ENCODE data around the gene LRRC8D. TPM values are rescaled to one million over a fixed set of nuclear protein-coding genes. Genes with fewer than 3 reads are reported as not detected.

LRRC8D gene
- total RNA-seq, 1 experiment from 2014 or later, result 44.9 TPM

DNA sequence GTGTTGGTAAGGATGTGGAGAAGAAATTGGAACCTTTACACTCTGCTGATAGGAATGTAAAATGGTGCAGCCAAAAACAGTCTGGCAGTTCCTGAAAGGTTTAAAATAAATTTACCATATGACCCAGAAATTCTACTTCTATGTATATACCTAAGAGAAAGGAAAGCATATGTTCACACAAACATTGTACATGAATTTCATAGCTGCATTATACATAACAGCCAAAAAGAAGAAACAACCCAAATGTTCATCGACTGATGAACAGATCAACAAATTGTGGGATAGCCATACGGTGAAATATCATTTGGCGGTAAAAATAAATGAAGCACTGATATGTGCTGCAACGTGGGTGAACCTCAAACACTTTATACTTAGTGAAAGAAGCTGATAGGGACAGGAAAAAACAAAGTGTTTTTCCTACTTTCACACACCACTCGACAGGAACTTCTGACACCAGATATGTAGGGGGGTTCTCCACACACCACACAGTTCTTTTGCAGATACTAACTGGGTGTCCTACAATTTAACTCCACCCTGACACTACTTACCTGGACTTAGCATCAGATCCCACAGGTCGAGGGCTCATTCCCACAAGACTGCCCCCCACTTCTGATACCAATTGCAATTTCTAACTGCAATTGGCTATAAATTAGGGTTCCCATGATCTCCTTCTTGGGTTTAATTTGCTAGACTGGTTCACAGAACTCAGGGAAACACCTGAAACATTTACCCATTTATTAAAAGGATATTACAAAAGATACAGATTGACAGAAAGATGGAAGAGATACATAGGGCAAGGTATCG lies 138.2 kb downstream of the LRRC8D start:
- no peak for DNase-seq
- no peaks in the 10 kb centered on the region for H3K36me3 ChIP-seq (replicated peaks; ENCODE audit: control insufficient read depth, insufficient read depth, low read length)
- H3K4me3 ChIP-seq (ENCODE audit: insufficient read depth, low read depth, low read length), result no peak overlapping the region
- H3K27me3 ChIP-seq (ENCODE audit: control insufficient read depth, insufficient read depth, low read length), result no peaks in the 10 kb centered on the region

DNA sequence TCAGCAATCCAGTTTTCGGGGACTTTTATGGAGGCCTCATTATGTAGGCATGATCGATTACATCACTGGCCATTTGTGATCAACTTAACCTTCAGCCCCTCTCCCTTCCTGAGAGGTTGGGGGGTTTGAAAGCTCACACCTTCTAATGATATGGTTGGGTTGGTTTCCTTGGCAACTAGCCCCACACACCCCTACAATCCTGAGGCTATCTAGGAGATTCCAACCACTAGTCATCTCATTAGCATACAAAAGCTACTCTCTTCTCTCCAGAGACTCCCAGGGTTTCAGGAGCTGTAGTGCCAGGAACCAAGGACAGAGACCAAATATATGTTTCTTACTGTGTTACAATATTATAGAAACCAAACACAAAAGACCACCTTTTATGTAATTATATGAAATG lies 138.9 kb downstream of the LRRC8D start:
- DNase-seq, result no peak
- Histone ChIP-seq H3K36me3 (replicated peaks; ENCODE audit: control insufficient read depth, insufficient read depth, low read length) (no peaks in the 10 kb centered on the region), H3K27me3 (ENCODE audit: control insufficient read depth, insufficient read depth, low read length) (no peaks in the 10 kb centered on the region), H3K4me3 (ENCODE audit: insufficient read depth, low read depth, low read length) (no peak overlapping the region)

- Histone ChIP-seq H3K36me3 (replicated peaks; ENCODE audit: control insufficient read depth, insufficient read depth, low read length) (no peaks in the 10 kb centered on the region), H3K27me3 (ENCODE audit: control insufficient read depth, insufficient read depth, low read length) (no peaks in the 10 kb centered on the region), H3K4me3 (ENCODE audit: insufficient read depth, low read depth, low read length) (no peak overlapping the region)
- DNase-seq, result no peak
Observed at GRCh38 chr1:89962024-89962741, 141.4 kb downstream of the LRRC8D start.

DNA sequence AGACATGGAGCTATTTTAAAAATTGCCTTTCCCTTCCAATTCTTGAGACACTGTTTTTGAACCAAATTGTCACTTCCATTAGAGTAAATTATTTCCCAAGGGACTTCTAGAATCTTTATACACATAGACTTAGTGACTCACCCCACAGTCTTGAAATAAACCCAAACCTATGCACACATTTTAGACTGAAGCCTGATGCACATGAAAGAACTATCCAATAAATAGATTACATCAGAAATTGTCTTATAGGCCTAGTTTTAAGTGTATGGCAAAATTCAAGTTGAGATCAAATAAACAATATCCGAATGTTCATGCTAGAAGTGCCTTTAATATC lies 141.9 kb downstream of the LRRC8D start:
- H3K4me3 ChIP-seq (ENCODE audit: insufficient read depth, low read depth, low read length), result no peak overlapping the region
- no peak for DNase-seq
- H3K27me3 ChIP-seq (ENCODE audit: control insufficient read depth, insufficient read depth, low read length), result no peaks in the 10 kb centered on the region

GRCh38 chr1:89965193-89965768 lies 144.4 kb downstream of the LRRC8D start:
- no peak for DNase-seq
- Histone ChIP-seq H3K27me3 (ENCODE audit: control insufficient read depth, insufficient read depth, low read length) (no peaks in the 10 kb centered on the region), H3K4me3 (ENCODE audit: insufficient read depth, low read depth, low read length) (no peak overlapping the region), H3K36me3 (replicated peaks; ENCODE audit: control insufficient read depth, insufficient read depth, low read length) (no peaks in the 10 kb centered on the region)

More for the DNA sequence above, 141.9 kb downstream of the LRRC8D start:
- no peaks in the 10 kb centered on the region for H3K36me3 ChIP-seq (replicated peaks; ENCODE audit: control insufficient read depth, insufficient read depth, low read length)

DNA sequence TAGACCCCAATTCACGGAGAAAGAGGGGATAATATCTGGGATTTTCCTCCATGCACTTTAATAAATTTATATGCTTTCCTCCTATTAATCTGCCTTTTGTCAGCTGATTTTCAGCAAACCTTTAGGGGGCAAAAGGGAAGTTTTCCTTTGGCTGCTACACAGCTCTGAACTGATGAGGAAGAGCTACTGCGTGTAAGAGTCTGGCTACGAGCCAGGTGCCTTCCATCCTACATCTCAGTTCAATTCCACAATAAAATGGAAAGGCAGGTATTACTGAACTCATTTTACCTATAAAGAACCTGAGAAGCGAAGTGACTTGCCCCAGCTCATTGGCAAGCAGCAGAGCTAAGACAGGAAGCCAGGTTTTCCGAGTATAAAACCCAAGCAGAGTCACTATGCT lies 145.8 kb downstream of the LRRC8D start:
- H3K4me3 ChIP-seq (ENCODE audit: insufficient read depth, low read depth, low read length), result no peak overlapping the region
- H3K36me3 ChIP-seq (replicated peaks; ENCODE audit: control insufficient read depth, insufficient read depth, low read length), result no peaks in the 10 kb centered on the region
- no peak for DNase-seq
- H3K27me3 ChIP-seq (ENCODE audit: control insufficient read depth, insufficient read depth, low read length), result no peaks in the 10 kb centered on the region

GRCh38 chr1:89971600-89971999 lies 150.8 kb downstream of the LRRC8D start:
- no peaks in the 10 kb centered on the region for H3K27me3 ChIP-seq (ENCODE audit: control insufficient read depth, insufficient read depth, low read length)
- H3K4me3 ChIP-seq (ENCODE audit: insufficient read depth, low read depth, low read length), result no peak overlapping the region
- no peaks in the 10 kb centered on the region for H3K36me3 ChIP-seq (replicated peaks; ENCODE audit: control insufficient read depth, insufficient read depth, low read length)
- DNase-seq, result no peak

DNA sequence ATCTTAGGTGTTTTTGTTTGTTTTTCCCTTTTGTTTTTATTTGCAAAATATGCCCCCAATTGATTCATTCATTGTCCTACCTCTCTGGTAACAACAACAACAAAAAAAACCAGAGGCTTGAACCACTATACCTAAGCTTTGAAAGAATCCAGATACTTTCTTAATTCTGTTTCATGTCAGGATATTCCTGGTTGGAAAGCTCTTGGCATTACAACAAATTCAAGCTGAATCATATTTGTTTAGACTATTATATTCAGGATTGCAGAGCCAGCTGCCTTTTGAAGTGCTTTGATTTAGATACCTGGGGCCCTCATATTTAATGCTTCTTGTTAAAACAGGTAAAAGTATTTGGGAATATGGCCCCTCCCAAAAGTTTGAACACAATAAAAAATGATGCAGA lies 151.2 kb downstream of the LRRC8D start:
- H3K4me3 ChIP-seq (ENCODE audit: insufficient read depth, low read depth, low read length), result no peak overlapping the region
- no peaks in the 10 kb centered on the region for H3K27me3 ChIP-seq (ENCODE audit: control insufficient read depth, insufficient read depth, low read length)
- DNase-seq, result no peak
- H3K36me3 ChIP-seq (replicated peaks; ENCODE audit: control insufficient read depth, insufficient read depth, low read length), result no peaks in the 10 kb centered on the region

- H3K36me3 ChIP-seq (replicated peaks; ENCODE audit: control insufficient read depth, insufficient read depth, low read length), result no peaks in the 10 kb centered on the region
- no peak overlapping the region for H3K4me3 ChIP-seq (ENCODE audit: insufficient read depth, low read depth, low read length)
- no peaks in the 10 kb centered on the region for H3K27me3 ChIP-seq (ENCODE audit: control insufficient read depth, insufficient read depth, low read length)
- DNase-seq, result no peak
Observed at GRCh38 chr1:89973471-89974127, 152.8 kb downstream of the LRRC8D start.

DNA sequence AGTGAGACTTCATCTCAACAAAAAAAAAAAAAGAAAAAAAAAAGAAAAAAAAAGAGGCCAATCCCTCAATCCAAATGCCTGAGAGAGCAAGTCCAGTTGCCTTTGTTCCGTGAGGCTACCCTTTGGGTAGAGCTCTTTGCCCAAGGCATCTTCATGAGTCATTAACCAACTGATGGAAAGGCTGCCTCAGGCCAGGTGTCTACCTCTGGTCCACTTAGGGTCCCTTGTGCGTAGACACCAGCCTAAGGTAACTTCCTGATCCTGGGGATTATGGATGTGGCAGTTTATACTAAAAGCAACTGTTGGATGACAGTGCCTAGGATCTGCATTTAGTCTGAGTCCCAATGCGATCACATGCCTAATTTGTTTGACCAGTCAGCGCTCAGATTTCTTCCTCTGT lies 153.4 kb downstream of the LRRC8D start:
- H3K4me3 ChIP-seq (ENCODE audit: insufficient read depth, low read depth, low read length), result no peak overlapping the region
- H3K27me3 ChIP-seq (ENCODE audit: control insufficient read depth, insufficient read depth, low read length), result no peaks in the 10 kb centered on the region
- H3K36me3 ChIP-seq (replicated peaks; ENCODE audit: control insufficient read depth, insufficient read depth, low read length), result no peaks in the 10 kb centered on the region
- no peak for DNase-seq

- DNase-seq, result no peak
- Histone ChIP-seq H3K36me3 (replicated peaks; ENCODE audit: control insufficient read depth, insufficient read depth, low read length) (no peaks in the 10 kb centered on the region), H3K4me3 (ENCODE audit: insufficient read depth, low read depth, low read length) (no peak overlapping the region), H3K27me3 (ENCODE audit: control insufficient read depth, insufficient read depth, low read length) (no peaks in the 10 kb centered on the region)
Observed at GRCh38 chr1:89974696-89975470, 154.1 kb downstream of the LRRC8D start.

DNA sequence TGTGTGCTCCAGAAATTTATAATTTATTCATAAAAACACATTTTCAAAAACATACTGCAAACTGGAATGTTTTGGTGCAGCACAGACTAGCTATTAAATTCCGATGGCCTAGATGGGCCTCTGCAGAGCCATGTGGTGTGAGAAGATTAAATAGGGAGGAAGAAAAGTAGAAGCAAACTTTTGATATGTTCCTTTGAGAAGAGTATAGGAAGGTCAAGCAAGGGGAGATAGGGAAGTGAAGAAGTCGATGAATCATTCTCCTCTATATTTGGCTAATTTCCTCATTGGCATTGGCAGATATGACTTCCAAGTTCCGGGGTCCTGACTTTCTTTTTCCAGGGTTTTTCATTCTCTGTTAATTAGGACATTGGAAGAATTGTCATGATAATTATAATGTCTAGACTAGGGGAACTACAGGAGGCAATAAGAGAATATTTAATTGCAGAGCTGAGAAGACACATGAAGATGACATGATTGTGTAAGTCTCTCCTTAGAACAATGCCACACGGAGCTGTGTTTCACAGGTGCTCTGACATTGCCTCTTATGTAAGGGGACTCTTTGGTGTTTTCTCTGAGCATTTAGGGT lies 154.8 kb downstream of the LRRC8D start:
- Histone ChIP-seq H3K27me3 (ENCODE audit: control insufficient read depth, insufficient read depth, low read length) (no peaks in the 10 kb centered on the region), H3K36me3 (replicated peaks; ENCODE audit: control insufficient read depth, insufficient read depth, low read length) (no peaks in the 10 kb centered on the region), H3K4me3 (ENCODE audit: insufficient read depth, low read depth, low read length) (no peak overlapping the region)
- no peak for DNase-seq

GRCh38 chr1:89978755-89979154 lies 157.9 kb downstream of the LRRC8D start:
- DNase-seq, result no peak

DNA sequence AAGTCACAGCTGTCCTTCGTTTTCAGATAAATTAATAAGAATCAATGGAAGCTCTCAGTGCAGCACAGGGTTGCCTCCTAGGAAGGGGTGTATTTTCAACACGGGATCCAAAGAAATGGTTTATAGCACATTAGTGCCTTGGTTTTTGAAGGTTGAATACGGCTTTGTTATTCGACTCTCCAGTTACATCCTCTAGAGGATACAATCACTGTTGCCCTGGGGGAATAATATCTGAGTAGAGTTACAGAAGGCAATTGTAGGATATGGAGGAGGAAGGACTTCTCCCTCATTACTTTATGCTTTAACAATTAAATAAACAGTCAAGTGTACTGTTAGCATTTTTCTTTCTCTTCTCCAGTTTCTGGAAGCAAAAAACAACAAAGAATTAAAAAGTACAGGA lies 159.8 kb downstream of the LRRC8D start:
- DNase-seq, result peak; percentile 41
- Histone ChIP-seq H3K36me3 (replicated peaks; ENCODE audit: control insufficient read depth, insufficient read depth, low read length) (no peaks in the 10 kb centered on the region), H3K27me3 (ENCODE audit: control insufficient read depth, insufficient read depth, low read length) (no peaks in the 10 kb centered on the region), H3K4me3 (ENCODE audit: insufficient read depth, low read depth, low read length) (no peak overlapping the region)

More at GRCh38 chr1:89978755-89979154, 157.9 kb downstream of the LRRC8D start:
- Histone ChIP-seq H3K27me3 (ENCODE audit: control insufficient read depth, insufficient read depth, low read length) (no peaks in the 10 kb centered on the region), H3K36me3 (replicated peaks; ENCODE audit: control insufficient read depth, insufficient read depth, low read length) (no peaks in the 10 kb centered on the region), H3K4me3 (ENCODE audit: insufficient read depth, low read depth, low read length) (no peak overlapping the region)
